ENCODE measurements around the gene TLDC2. TPM values are rescaled to one million over a fixed set of nuclear protein-coding genes. Genes with fewer than 3 reads are reported as not detected.
"Not testable (repeated sequence)": the region's sequence is repeated elsewhere in the genome, so short reads cannot be mapped to it uniquely, and the experiment has no call there.

TLDC2 gene
- total RNA-seq, 4 donors from 2014 or later = not detected

GRCh38 chr20:36895036-36895435 is 19.1 kb downstream of the TLDC2 start:
- no peaks in the 10 kb centered on the region for H3K4me1 ChIP-seq
- H3K9me3 ChIP-seq = no peaks in the 10 kb centered on the region
- peaks cover 90% of the 10 kb centered on the region for H3K36me3 ChIP-seq
- TF ChIP-seq POLR2AphosphoS5 (IDR thresholded peaks at IDR 0.05) = no peak
- no peak for TF ChIP-seq EP300 (IDR thresholded peaks at IDR 0.05)
- no peak for TF ChIP-seq CTCF (IDR thresholded peaks at IDR 0.05)
- TF ChIP-seq POLR2A (IDR thresholded peaks at IDR 0.05) = no peak
- WGBS = 80% methylated on average over 2 of the region's 2 CpGs
- DNase-seq (ENCODE audit: low spot score in 2 of 2) = no peak
- H3K4me3 ChIP-seq = no peak overlapping the region
- H3K27me3 ChIP-seq = no peaks in the 10 kb centered on the region
- H3K27ac ChIP-seq = no peak overlapping the region

GRCh38 chr20:36904690-36905089 is 28.8 kb downstream of the TLDC2 start:
- WGBS = 91% methylated on average over 2 of the region's 2 CpGs
- Histone ChIP-seq H3K36me3 (peaks cover 96% of the 10 kb centered on the region), H3K27ac (no peak overlapping the region), H3K4me3 (no peak overlapping the region), H3K27me3 (no peaks in the 10 kb centered on the region), H3K9me3 (no peaks in the 10 kb centered on the region), H3K4me1 (no peaks in the 10 kb centered on the region)
- no peak for DNase-seq (ENCODE audit: low spot score in 2 of 2)
- TF ChIP-seq CTCF (IDR thresholded peaks at IDR 0.05) (no peak), POLR2A (IDR thresholded peaks at IDR 0.05) (no peak), EP300 (IDR thresholded peaks at IDR 0.05) (no peak), POLR2AphosphoS5 (IDR thresholded peaks at IDR 0.05) (no peak)

GRCh38 chr20:36905566-36905965 is 29.6 kb downstream of the TLDC2 start:
- H3K36me3 ChIP-seq = peaks cover 96% of the 10 kb centered on the region
- H3K4me1 ChIP-seq; H3K27ac ChIP-seq; H3K4me3 ChIP-seq; H3K27me3 ChIP-seq; H3K9me3 ChIP-seq; DNase-seq (ENCODE audit: low spot score in 2 of 2): not testable (repeated sequence)
- 96% methylated on average over 10 of the region's 10 CpGs for WGBS

- WGBS = 92% methylated on average over 7 of the region's 7 CpGs
- H3K4me3 ChIP-seq = not testable (repeated sequence)
- H3K36me3 ChIP-seq = peaks cover 97% of the 10 kb centered on the region
Measured at GRCh38 chr20:36906086-36906485, 30.1 kb downstream of the TLDC2 start.

GRCh38 chr20:36908603-36909002 is 32.7 kb downstream of the TLDC2 start:
- no peak for DNase-seq (ENCODE audit: low spot score in 2 of 2)
- 57% methylated on average over 4 of the region's 4 CpGs for WGBS

More at GRCh38 chr20:36906086-36906485, 30.1 kb downstream of the TLDC2 start:
- DNase-seq (ENCODE audit: low spot score in 2 of 2); H3K27ac ChIP-seq; H3K9me3 ChIP-seq; H3K4me1 ChIP-seq; H3K27me3 ChIP-seq: not testable (repeated sequence)

GRCh38 chr20:36916199-36916598 is 40.3 kb downstream of the TLDC2 start:
- no peak for TF ChIP-seq POLR2A (IDR thresholded peaks at IDR 0.05)

More at GRCh38 chr20:36908603-36909002, 32.7 kb downstream of the TLDC2 start:
- H3K9me3 ChIP-seq = no peaks in the 10 kb centered on the region
- H3K27ac ChIP-seq = no peak overlapping the region
- TF ChIP-seq POLR2AphosphoS5 (IDR thresholded peaks at IDR 0.05) (no peak), POLR2A (IDR thresholded peaks at IDR 0.05) (no peak), EP300 (IDR thresholded peaks at IDR 0.05) (no peak), CTCF (IDR thresholded peaks at IDR 0.05) (no peak)
- peaks cover 89% of the 10 kb centered on the region for H3K36me3 ChIP-seq
- no peaks in the 10 kb centered on the region for H3K27me3 ChIP-seq
- no peak overlapping the region for H3K4me3 ChIP-seq
- no peaks in the 10 kb centered on the region for H3K4me1 ChIP-seq

GRCh38 chr20:36917240-36917639 is 41.3 kb downstream of the TLDC2 start:
- H3K27me3 ChIP-seq = no peaks in the 10 kb centered on the region
- no peaks in the 10 kb centered on the region for H3K4me1 ChIP-seq
- no peak for TF ChIP-seq POLR2AphosphoS5 (IDR thresholded peaks at IDR 0.05)
- no peak for TF ChIP-seq POLR2A (IDR thresholded peaks at IDR 0.05)
- no peak for TF ChIP-seq EP300 (IDR thresholded peaks at IDR 0.05)
- TF ChIP-seq CTCF (IDR thresholded peaks at IDR 0.05) = no peak
- WGBS = 94% methylated on average over 6 of the region's 6 CpGs
- H3K4me3 ChIP-seq = no peak overlapping the region
- H3K27ac ChIP-seq = no peak overlapping the region
- no peak for DNase-seq (ENCODE audit: low spot score in 2 of 2)
- H3K36me3 ChIP-seq = peaks cover 67% of the 10 kb centered on the region
- H3K9me3 ChIP-seq = no peaks in the 10 kb centered on the region

More at GRCh38 chr20:36916199-36916598, 40.3 kb downstream of the TLDC2 start:
- Histone ChIP-seq H3K27ac (no peak overlapping the region), H3K27me3 (no peaks in the 10 kb centered on the region), H3K4me3 (no peak overlapping the region), H3K4me1 (no peaks in the 10 kb centered on the region), H3K9me3 (no peaks in the 10 kb centered on the region), H3K36me3 (peaks cover 74% of the 10 kb centered on the region)
- no peak for DNase-seq (ENCODE audit: low spot score in 2 of 2)
- 96% methylated on average over 2 of the region's 2 CpGs for WGBS
